ENCODE data around the gene TMEM255B.
"Not testable (repeated sequence)": the region's sequence is repeated elsewhere in the genome, so short reads cannot be mapped to it uniquely, and the experiment has no call there.

The TMEM255B gene

DNA sequence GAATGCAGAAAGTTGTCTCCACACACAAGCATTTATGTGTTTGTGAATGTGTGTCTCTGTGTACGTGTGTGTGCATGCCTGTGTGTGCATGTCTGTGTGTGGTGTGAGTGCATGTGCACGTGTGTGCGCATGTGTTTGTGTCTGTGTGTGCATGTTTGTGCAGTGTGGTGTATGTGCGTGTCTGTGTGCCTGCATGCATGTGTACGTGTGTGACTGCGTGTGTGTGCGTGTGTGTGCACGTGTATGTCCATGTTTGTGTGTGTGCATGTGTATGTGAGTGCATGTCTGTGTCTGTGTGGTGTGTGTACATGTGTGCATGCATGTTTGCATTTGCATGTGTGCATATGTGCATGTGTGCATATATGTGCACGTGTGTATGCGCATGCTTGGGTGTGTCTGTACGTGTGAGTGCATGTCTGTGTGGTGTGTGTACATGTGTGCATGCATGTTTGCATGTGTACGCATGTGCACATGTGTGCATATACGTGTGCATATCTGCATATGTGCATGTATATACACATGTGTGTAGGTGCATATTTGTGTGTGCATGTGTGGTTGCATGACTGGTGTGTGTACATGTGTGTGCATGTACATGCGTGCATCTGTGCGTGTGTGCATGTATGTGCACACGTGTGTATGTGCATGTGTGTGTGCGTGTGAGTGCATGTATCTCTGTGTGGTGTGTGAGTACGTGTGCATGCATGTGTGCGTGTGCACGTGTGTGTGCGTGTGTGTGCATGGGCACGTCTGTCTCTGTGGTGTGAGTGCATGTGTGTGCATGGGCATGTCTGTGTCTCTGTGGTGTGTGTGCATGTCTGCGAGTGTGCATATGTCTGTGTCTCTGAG, 8.2 kb upstream of the TMEM255B start:
- DNase-seq, result no peak

- no peak for DNase-seq
Observed at GRCh38 chr13:113751491-113751890, 7.5 kb upstream of the TMEM255B start.

- DNase-seq, result not testable (repeated sequence)
Observed at GRCh38 chr13:113752211-113752986, 6.6 kb upstream of the TMEM255B start.

- no peak for DNase-seq
Observed at GRCh38 chr13:113753171-113753570, 5.9 kb upstream of the TMEM255B start.

DNA sequence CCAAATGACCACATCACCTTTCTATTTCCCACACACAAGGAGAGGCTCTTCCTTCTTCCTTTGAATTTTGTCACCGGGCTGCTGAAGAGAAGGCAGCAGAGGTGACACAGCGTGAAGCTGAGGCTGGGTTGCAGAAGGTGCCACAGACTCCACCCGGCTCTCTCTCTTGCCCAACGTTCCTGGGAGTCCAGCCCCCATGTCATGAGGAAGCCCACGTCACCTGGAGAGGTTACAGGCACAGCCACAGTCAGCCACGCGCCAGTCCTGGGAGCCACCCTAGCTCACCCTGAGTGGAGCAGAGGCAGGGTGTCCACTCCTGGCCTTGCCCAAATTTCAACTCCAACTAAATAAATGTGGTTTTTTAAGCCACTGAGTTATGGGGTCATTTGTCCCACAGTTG, 4.8 kb upstream of the TMEM255B start:
- no peak for DNase-seq

DNA sequence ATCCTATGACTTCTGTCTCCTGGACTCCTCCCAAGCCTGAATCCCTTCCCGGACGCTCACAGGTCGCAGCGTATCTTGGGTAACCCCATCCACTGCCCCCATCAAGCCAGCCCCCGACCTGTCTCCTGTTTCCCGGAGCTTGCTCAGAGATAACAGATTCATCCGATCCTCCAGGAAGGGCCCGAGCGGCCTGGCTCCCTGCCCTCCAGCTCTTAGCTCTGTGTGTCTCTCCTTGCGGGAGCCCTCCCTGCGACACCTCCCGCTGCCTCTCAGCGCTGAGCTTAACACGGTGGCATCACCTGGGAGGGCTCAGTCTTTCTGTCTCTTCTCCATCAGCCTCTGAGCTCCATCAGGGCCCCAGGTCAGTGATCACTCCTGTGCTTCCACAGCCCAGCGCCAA, 4.3 kb upstream of the TMEM255B start:
- DNase-seq, result no peak

- no peak for DNase-seq
Observed at GRCh38 chr13:113756441-113757097, 2.5 kb upstream of the TMEM255B start.

DNA sequence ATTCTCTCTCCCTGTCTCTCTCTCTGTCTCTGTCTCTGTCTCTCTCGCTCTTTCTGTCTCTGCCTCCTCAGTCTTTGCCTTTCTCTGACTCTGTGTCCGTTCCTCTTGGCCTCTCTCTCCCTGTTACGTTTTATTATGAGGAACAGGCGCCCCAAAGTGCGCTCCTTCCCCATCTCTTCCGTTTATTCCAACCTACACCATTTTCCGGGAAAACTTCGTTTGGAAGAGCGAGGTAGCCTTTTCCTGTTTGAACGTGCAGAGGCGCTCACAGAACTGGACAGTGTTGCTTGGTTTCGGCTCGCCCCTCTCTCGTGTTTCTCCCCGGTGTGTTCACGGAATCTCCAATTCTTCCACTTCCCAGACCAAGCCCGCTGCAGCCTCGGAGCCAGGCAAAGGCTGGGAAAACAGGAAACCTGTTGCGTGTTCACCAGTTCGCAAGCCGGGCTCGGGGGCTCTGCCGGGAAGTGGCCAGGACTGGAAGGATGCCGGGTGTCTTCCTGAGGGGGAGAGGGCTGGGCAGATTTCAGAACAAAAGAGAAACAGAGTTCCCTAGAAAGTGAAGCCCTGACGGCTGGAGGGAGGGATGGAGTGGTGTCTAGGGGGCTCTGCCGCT, 605 bp downstream of the TMEM255B start:
- no peak for DNase-seq

DNA sequence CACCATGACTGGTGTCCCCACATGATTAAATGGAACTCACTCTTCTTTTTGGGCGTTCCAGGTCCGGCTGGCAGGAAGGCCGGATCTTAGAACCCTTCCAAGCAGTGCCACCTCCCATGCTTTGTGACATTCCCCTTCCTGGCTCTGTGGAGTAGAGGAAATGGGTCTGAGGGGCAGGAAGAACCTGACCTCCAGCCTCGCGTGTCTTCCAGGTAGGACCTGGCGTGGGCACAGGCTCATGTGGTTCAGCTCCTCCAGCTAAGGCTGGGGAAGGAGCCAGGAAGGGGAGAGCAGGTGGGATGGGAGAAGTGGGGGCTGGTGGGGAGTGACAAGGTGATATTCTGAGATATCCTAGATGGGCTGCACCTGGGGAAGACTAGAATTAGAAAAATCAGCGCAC, 2.1 kb downstream of the TMEM255B start:
- DNase-seq, result no peak

GRCh38 chr13:113762075-113762474, 3.0 kb downstream of the TMEM255B start:
- DNase-seq, result no peak

- no peak for DNase-seq
Observed at GRCh38 chr13:113762538-113762937, 3.5 kb downstream of the TMEM255B start.

- no peak for DNase-seq
Observed at GRCh38 chr13:113763254-113763653, 4.2 kb downstream of the TMEM255B start.

- no peak for DNase-seq
Observed at GRCh38 chr13:113763961-113764792, 5.2 kb downstream of the TMEM255B start.

- DNase-seq, result no peak
Observed at GRCh38 chr13:113764793-113765563, 6.0 kb downstream of the TMEM255B start.

- DNase-seq, result no peak
Observed at GRCh38 chr13:113765564-113765910, 6.5 kb downstream of the TMEM255B start.

DNA sequence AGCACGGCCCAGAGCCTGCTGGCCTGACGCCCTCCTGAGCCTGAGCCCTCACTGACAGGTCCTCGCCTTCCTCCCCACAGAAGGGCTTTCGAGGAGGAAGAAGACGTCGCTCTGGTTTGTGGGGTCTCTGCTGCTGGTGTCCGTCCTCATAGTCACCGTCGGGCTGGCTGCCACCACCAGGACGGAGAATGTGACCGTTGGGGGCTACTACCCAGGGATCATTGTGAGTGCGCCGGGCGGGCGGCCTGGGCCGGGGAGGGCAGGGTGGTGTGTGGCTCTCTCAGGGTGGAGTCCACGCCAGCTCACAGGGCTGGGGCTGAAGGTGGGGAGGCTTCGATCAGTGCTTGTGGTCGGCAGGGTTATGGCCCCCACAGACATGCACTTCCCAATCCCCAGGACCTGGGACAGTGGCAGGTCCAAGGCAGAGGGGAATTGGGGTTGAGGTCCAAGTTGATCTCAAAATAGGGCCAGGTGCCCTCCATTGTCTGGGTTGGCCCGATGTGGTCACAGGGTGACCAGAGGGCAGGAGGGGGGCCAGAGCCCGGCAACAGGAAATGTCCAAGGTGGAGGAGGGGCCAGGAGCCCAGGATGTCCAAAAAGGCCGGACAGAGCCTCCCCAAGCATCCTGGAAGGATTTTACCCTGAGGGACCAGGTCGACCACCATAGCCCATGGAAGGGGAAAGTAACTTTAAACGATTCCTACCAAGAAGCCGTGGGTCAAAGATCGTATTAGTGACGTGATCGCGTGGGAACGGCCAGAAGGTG, 7.2 kb downstream of the TMEM255B start:
- DNase-seq, result no peak

DNA sequence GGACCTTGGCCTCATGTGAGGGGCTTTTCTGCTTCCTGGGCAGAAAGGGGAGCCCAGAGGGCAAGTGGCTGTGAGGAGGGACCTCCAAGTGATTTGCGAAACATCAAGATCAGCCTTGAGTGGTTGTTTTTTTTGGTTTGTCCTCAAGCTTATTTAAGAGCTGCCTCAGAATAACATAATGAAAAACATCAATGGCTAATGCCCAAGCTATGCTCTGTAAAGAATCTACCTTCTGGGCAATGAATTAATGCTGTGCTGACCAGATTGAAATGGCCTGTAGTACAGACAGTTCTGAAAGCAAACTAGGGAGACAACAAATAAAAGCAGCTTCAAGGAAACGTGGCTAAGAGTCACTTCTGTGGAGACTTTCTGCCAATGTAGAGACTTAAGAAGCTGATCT, 8.3 kb downstream of the TMEM255B start:
- DNase-seq, result no peak

GRCh38 chr13:113768018-113768905, 9.2 kb downstream of the TMEM255B start:
- no peak for DNase-seq

DNA sequence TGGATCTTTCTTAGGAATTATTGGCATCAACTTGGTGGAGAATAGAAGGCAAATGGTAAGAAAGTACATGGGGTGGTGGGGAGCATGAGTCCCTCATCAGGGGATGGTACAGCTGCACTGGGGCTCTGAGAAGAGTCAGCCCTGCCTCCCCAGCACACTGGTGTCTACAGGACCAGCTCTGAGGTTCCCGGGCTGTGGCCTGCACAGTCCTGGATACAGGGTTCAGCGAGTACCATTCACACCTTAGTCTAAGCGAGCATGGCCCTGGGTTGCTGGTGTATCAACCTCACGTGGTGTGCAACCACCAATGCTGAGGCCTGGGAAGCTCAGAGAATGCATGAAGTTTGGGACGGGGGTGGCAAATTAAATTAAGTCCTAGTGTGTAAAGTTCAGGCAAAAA, 10.1 kb downstream of the TMEM255B start:
- DNase-seq, result no peak

- no peak for DNase-seq
Observed at GRCh38 chr13:113769881-113770280, 10.9 kb downstream of the TMEM255B start.
